Measurements from ENCODE around the gene FNBP1L.
A peak's percentile ranks its signal among the peaks of the same experiment; 100 is the strongest.

Gene FNBP1L

DNA sequence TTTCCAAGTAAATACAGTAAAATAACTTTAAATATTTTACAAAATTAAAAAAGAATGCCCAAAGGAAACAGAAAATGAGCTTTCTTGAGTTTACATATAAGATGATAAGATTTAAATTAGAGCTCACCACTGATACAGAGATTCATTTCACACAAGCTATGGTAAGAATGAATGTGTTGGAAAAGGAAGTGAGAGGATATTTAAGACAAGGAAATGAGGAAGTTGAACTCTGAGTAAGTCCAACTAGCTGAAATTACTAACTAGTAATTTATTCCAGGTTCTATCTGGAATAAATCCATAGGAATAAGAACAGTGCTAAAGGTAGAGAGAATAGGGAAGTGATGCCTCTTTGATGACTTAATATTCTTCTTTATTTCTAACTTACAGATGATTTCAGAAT, 42.4 kb downstream of the FNBP1L start:
- DNase-seq, result no peak

DNA sequence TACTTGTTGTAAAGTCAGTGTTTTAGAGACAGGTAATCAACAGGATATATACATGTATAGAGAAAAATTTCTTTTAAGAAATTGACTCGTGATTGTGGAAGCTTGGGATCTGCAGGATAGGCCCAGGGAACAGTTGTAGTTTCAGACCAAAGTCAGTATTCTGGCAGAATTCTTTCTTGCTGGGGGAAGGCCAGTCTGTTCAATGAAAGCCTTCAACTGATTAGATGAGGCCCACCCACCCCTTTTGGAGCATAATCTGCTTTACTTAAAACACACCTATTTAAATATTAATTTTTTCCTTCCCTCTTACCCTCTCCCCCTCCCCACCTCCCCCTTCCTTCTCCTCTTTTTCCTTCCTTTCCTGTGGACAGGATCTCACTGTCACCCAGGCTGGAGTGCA, 48.0 kb downstream of the FNBP1L start:
- DNase-seq, result no peak

DNA sequence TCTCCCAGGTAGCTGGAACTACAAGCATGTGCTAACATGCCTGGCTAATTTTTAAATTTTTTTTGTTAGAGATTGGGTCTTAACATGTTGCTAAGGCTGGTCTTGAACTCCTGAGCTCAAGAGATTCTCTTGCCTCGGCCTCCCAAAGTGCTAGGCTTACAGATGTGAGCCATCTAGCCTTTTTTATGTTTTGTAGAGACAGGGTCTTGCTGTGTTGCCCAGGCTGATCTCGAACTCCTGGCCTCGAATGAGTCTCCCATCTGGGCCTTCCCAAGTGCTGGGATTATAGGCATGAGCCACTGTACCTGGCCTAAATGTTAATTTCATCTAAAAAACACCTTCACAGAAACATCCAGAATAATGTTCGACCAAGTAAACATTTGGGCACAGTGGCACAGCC, 48.6 kb downstream of the FNBP1L start:
- no peak for DNase-seq

DNA sequence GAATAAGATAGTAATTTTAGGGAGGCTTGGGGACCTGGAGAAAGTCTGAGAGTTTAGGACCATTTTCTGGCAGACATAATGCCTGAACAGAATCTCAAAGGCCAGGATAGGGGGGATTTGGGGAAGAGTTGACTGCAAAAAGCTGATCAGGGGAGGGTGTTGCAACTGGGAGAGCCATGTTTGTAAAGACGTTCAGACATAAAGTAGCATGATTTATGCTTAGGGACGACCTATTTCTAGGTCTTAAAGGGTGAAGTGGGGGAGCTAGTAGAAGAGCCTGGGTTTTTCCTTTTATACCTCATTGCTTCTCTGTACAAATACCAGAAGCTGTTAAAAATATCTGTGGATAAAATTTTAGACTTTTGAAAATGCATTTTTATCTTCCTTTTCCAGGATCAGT, 51.2 kb downstream of the FNBP1L start:
- no peak for DNase-seq

DNA sequence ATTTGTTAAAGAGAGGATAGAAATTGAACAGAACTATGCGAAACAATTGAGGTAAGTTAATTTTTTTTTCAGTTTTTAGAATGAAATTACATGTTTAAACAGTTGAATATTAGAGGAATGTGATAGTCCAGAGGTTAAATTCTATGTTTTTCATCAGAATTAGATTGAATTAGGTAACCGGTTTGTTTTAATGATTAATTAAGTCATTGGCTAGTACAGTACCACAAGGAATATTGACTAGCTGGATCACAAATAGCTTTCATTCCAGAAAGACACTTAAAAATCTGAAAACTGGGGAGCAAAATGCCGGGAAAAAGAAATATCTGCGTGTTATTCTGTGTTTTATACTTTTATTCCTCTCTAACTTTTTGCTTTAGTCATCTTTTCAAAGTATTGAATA, 51.6 kb downstream of the FNBP1L start:
- DNase-seq, result no peak

DNA sequence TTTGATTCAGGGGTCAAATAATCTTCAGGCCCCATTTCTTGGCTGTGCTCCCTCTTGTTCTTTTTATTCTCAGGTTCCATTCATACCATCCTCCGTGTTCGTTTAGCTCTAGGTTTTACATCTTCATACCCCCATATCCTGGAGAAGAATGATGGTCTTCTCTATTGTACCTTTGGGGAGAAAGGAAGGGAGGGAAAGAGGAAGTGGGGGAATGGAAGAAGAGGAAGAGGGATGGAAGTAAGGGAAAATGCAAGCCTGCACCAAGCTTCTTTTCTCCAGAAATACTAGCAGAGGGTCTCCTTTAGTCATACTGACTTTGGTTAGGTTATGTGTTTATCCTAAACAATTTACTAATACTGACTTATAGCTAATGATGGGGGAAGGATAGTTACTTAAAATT, 52.4 kb downstream of the FNBP1L start:
- no peak for DNase-seq

DNA sequence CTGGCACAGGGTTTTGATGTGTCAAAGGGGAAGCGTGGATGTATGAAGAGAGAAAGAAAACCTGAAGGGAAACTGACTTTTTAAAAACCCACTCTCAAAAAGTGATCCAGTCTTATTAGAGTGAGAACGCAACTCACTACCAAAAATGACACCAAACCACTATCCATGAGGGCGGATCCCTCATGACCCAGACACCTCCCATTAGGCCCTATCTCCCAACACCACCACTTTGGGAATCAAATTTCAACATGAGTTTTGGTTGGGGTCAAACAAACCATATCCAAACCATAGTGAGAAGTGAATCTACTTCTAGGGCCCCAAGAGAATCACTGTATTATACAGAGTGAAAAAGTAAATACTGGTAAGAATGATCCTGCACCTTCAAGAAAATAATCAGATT, 53.5 kb downstream of the FNBP1L start:
- DNase-seq, result no peak

DNA sequence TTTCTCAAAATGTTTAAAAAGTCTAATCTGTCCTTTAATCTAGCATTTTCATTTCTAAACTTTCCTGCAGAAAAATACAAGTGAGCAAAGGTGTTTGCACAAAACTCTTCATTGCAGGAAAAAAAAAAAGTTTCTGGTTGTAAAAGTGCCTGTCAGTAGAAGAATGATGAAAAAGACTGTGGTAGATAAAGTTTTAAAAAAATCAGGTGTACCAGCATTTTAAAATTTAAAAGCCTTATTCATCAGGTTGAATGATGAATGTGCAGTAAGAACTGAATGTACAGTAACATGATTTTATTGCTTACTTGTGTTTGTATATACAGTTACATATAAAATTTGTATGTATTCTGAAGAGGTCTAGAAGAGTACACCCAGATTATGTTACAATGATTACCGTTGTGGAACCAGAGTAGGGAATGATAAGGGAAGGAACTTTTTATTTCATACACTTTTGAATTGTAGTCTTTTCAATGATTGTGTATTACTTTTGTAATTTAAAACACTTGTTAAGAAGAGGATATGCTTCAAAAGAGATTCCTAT, 54.0 kb downstream of the FNBP1L start:
- no peak for DNase-seq

DNA sequence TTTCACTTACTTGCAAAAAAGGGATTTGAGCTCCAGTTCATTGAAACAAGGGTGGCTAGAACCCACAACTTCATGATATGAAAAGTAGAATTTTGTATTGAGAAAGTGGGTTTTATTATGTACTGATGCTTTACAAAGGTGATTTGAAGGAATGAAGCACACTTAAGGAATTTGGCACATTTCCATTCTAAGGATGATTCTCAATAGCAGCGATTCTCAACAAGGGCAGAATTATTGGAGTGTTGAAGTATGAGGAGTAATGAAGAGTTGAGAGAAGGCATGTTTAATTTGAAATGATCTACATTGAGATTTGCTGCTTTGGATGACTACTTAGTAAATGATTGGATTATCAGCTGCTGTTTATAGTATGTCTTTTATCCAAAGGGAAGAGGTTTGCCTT, 54.7 kb downstream of the FNBP1L start:
- no peak for DNase-seq

DNA sequence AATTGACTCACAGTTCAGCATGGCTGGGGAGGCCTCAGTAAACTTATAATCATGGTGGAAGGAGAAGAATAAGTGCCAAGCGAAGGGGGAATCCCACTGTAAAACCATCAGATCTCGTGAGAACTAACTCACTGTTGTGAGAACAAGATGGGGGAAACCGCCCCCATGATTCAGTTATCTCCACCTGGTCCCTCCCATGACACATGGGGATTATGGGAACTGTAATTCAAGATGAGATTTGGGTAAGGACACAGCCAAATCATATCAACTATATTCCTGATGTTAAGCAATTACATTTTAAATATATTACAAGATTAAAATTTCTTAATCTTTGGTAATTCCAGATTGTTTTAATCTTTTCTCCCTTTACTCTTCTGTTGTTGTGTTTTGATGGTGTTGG, 55.2 kb downstream of the FNBP1L start:
- DNase-seq, result no peak

DNA sequence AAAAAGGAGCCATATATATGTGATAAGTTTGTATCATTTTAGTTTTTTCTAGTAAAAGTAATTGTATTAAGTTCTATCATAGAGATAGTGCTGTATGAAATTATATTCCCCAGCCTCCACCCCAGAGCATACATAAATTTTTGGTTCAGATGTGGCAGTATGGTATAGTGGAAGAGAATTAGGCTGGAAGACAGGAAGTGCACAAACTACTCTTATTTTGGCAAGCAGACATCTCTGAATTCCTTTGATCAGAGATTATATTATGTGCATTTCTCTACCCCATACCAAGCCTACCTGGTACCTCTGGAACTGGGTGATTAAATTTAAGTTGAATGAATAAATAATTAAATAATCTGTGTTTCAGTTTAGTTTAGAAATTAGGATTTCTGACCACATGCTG, 55.9 kb downstream of the FNBP1L start:
- no peak for DNase-seq

DNA sequence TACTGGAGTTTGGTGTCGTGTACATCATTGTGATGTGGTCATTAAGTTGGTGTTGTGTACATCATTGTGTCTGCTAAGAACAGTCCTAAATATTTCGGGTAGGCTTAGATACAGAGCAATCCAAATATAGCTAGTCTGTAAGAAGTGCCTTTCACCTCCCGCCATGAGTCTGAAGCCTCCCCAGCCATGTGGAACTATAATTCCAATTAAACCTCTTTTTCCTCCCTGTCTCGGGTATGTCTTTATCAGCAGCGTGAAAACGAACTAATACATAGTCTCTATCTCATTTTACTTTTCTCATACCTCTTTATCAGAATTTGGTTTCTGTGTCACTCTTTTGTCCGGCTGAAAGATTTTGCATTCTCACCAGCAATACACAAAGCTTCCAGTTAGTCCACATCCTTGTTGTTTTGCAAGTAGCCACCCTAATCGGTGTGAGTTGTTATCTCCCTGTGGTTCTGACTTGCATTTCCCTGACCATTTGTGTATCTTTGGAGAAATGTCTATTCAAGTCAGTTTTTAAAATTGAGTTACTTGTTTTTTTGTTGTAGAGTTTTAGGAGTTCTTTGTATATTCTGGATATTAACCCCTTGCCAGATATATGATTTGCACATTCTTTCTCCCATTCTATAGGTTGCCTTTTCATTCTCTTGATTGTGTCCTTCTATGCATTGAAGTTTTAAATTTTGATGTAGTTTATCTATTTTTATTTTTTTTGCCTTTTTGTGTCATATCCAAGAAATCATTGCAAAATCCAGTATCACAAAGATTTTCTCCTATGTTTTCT, 56.5 kb downstream of the FNBP1L start:
- no peak for DNase-seq

DNA sequence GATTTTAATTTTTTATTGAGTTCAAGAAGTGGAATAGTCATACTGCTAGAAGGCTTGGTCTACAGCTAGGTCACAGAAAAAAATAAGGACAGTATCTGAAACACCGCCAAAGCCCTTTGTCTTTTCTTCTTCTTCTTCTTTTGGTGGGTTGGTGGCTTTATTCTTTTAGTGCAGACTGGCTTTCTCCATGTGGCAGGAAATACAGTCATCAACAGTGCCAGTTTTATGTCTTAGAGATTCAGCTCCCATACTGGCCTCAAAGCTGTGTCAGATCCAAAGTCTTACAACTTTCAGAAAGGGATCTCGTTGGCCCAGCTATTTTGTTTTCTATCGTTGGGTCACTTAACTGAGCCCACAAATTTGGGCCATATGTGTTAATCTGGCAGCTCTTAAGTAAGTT, 58.2 kb downstream of the FNBP1L start:
- no peak for DNase-seq

DNA sequence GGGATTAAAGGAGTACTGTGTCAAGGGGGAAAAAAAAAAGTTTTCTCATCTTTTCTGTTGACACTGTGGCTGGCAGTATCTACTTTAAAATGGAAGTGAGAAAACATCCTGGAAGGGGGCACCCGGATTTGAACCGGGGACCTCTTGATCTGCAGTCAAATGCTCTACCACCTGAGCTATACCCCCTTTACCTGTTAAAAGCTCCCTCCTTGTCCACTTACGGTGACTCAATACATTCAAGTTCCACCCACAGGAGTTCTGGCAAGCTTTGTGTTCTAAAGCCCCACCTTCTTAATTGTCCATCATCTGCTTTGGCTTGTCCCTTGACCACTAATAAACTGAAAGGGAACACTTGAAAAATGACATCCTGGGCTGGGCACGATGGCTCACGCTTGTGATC, 68.2 kb downstream of the FNBP1L start:
- DNase-seq, result no peak

DNA sequence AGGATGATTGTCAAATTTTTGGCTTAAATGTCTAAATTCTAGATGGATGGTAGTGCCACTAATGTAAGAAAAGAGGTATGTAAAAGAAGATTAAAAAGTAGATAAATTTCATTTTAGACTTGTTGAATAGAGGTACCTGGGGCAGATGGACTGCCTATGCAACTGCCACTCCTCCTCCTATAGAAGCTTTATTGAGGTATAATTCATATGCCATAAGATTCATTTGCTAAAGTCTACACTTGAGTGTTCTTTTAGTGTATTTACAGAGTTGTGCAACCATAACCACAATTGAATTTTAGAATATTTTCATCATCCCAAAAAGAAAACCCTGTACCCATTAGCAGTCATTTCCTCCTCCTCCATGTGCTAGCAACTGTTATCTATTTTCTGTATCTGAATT, 70.6 kb downstream of the FNBP1L start:
- no peak for DNase-seq

DNA sequence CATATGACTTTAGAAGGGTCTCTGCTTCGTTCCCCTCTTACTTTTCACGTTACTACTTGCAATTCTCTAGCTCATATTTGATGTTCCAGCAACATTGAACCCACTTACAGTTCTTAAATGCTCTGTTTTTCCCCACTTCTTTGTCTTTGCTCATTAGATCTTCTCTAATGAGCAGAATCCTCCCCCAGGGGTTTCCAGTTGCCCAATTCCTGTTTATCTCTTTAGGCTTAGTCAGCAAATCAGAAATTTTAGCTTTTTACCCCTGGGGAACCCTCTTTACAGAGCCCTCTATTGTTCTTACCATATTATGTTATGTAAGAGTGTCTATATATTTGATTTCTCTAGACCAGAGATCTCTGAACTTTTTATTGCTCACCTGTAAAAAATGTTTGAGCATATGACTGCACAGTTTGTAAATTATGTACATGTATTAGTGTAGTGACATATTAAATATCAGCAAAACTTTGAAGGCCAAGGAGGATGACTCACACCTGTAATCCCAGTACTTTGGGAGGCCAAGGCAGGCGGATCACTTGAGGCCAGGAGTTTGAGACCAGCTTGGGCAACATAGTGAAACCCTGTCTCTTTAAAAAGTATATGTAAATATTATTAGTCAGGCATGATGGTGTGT, 71.4 kb downstream of the FNBP1L start:
- peak; percentile 32 for DNase-seq

DNA sequence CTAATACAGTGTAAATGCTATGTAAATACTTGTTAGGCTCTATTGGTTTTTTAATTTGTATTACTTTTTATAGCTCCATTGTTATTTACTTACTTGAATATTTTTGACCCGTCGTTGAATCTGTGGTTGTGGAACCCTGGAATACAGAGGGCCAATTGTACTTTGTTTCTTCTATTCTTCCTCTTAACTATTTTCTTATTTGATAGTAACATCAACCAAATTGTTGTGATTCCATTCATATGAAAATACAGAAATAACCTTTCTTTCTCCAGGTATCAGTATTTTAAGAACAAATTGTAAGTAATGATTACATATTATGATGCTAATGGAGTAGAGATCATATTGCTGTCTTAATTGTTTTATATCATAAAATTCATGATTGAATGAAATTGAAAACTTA, 73.7 kb downstream of the FNBP1L start:
- DNase-seq, result no peak

DNA sequence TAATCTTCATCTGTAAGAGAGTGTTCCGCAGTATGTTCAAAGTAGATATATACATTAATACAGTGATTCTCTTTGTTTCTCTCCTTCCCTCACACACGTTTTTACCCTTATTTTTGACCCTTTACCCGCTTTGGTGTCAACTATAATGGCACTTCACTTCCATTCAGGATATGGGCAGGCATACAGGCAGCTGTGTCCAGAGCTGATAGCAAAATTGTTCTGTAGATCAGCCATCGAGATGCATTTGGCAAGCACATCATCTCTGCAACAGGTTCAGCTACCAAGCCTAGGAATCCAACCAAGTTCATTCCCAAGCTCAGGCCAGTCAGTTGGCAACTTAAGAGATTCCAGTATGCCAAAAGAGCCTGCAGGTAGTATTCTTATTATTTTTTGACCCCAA, 74.8 kb downstream of the FNBP1L start:
- no peak for DNase-seq

DNA sequence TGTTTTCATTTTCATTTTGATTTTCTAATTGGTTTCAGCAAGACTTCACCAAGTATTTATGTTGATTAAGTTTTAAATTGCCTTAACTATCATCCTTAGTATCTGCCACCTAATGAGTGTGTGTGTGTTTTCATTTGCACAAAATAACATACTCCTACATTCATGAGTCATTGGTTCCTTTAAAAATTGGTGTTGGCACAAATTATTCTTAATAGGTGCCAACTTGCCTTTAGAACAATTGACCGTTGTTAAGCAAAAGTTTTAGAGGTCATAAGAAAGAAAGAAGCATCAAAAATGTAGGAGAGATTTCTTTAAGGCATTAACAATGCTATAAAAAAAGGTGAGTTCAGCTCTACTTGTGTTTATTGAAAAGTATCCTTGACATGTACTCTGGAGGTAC, 77.5 kb downstream of the FNBP1L start:
- DNase-seq, result no peak

DNA sequence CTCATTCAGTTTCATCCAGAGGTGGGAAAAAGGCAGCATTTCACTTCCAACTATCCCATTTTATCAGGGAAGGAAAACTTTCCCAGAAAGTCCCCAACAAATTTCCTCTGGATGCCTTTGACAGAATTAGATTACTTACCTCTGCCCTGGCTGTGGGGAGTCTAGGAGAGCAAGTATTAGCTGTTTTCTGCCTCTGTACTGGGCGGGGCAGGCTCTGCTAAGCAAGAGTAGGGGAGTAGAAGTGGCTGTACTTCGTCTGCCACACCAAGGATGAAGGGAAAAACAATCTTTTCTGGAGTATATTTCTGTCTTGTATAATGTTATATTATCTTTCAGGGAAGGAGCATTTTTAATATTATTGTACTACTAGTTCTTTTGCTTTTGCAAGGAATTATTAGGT, 78.5 kb downstream of the FNBP1L start:
- no peak for DNase-seq

DNA sequence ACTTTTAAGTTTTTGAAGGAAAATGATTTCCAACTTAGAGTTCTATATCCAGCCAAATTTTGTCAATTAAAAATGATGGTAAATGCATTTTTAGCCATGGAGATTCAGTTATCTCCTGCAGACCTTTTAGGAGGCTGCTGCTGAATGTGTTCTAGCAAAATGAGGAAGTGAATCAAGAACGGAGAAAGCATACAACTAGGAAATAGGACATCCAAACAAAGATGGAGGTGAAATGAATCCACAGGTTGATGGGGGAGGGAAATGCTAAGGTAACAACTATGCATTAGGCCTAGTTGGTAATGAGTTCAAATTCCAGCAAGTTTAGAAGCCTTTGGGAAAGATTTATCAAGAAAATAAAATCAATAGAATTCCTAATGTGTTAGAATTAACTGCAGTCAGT, 80.5 kb downstream of the FNBP1L start:
- DNase-seq, result no peak

DNA sequence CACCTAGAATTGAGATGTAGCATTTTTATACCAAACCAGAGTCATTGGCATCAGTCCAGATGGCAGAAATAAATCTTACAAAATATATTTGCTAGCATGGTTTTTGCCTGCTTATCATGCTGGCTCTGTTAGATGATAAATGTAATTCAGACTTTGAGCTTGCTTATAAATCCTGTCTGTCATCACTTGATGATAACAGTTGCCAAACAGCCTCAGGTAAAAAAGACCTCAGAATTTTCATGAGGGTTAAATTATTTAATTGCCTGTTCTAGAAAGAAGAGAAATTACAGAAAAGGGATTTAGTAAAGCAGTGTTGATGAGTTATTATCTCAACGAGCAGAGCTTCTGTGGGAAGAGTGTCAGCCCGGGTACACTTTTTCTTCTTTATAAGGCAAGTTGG, 83.3 kb downstream of the FNBP1L start:
- DNase-seq, result no peak

DNA sequence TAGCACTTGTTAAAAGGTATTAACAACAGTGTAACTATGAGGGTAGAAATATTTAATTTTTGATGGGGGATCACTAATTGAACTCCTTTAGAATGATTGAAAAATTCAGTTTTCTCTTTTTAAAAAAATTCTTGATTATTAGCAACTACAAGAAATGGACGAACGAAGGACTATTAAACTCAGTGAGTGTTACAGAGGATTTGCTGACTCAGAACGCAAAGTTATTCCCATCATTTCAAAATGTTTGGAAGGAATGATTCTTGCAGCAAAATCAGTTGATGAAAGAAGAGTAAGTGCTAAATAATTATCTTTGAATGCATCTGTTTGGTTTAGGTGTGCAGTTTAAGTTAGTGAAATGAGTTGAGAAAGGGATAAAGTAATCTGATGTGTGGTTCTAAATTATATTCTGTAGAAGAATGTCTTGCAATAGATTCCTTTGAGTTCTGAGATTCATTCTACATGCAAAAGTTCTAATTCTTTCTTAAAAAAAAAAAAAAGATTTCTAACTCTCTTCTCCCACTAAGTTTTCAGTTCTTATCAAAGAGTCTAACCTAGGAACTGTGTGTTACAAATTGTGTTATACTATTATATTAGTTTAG, 85.0 kb downstream of the FNBP1L start:
- DNase-seq, result no peak

DNA sequence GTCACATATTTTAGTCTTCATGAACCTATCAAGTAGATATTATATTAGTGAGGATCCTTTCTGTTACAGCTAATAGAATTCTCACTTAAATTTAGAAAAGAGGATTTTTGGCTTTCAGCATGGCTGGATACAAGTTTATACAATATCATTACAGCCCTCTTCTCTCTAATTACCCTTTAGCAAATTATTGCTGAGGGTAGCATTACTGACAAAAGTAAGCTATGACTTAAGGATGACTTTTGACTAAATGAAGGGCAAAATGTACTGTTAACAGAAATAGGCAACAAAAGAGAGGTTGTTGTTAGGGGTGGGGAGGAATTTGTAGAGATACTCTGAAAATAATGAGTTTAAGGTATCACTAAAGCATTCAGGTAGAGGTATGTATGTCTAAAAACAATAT, 85.8 kb downstream of the FNBP1L start:
- DNase-seq, result no peak

All from fibroblast of skin of back (primary cell).